ENCODE measurements around the gene MOSPD2. TPM values are rescaled to one million over a fixed set of nuclear protein-coding genes. Genes with fewer than 3 reads are reported as not detected.

The MOSPD2 gene
- total and polyA plus RNA-seq, 10 of the 15 experiments (the other 5 are each of a cell fraction or from before 2014, with no cell fraction given) = 4.9 to 14.7 (median 7.4) TPM

GRCh38 chrX:14837155-14837554 is 36.1 kb upstream of the MOSPD2 start:
- ChIA-PET POLR2A (no interaction called here), SMC1A (ENCODE audit: uncharacterized antibody, unreplicated experiment) (interaction anchor here (1.6 kb wide), 1 partner anchor 11 kb away, joined by 4 read pairs; no protein-coding TSS in a partner anchor), CTCF (interaction anchor here (1.1 kb wide), 1 partner anchor 305 kb away, joined by 5 read pairs; no protein-coding TSS in a partner anchor), RAD21 (ENCODE audit: unreplicated experiment) (no interaction called here)
- DNase-seq (ENCODE audit: low read depth, low spot score) (no peak), FAIRE-seq (no peak), ATAC-seq (peak; percentile 33; the same call in 2 of the 3 replicates)
- H3K36me3 ChIP-seq (ENCODE audit: control insufficient read depth in 2 of 2, insufficient read depth in 2 of 2, low read length in 1 of 2) = no peaks in the 10 kb centered on the region
- no peaks in the 10 kb centered on the region for H3K27me3 ChIP-seq (replicated peaks in 1 of 2; ENCODE audit: control insufficient read depth in 2 of 2, insufficient read depth in 2 of 2, low read length in 1 of 2)
- no peak overlapping the region for H3K4me2 ChIP-seq (ENCODE audit: control insufficient read depth, insufficient read depth)
- no peaks in the 10 kb centered on the region for H3K79me2 ChIP-seq (ENCODE audit: control insufficient read depth, insufficient read depth, low read length)
- BruUV-seq (replicated peaks) = no TSS peak
- TF ChIP-seq HDAC6 (IDR thresholded peaks at IDR 0.05; ENCODE audit: unreplicated experiment) (no peak), SUPT20H (IDR thresholded peaks at IDR 0.05; ENCODE audit: borderline replicate concordance, control insufficient read depth, low read depth, low read length) (no peak), USF2 (IDR thresholded peaks at IDR 0.05; ENCODE audit: borderline replicate concordance, low read depth, low read length) (no peak), ZBTB33 (IDR thresholded peaks at IDR 0.05) (no peak), CREB1 (IDR thresholded peaks at IDR 0.05; ENCODE audit: low read depth) (no peak), TCF12 (IDR thresholded peaks at IDR 0.05; ENCODE audit: low read depth, low read length) (no peak), CHD2 (IDR thresholded peaks at IDR 0.05; ENCODE audit: borderline replicate concordance, low read depth, low read length) (no peak), YY1 (IDR thresholded peaks at IDR 0.05; ENCODE audit: low read depth, low read length) (no peak), SP1 (IDR thresholded peaks at IDR 0.05; ENCODE audit: low read depth, low read length) (no peak), MTA3 (IDR thresholded peaks at IDR 0.05; ENCODE audit: borderline replicate concordance, low read length) (no peak)
- no peak overlapping the region for H2AFZ ChIP-seq (ENCODE audit: control insufficient read depth, low read depth, low read length)
- no peak overlapping the region for H3K27ac ChIP-seq (ENCODE audit: control insufficient read depth, insufficient read depth)
- no peaks in the 10 kb centered on the region for H3K4me1 ChIP-seq (ENCODE audit: control insufficient read depth, insufficient read depth, low read length)
- no peaks in the 10 kb centered on the region for H4K20me1 ChIP-seq (ENCODE audit: control insufficient read depth, insufficient read depth)
- intact Hi-C loops (cut with micrococcal nuclease; ENCODE audit: unreplicated experiment) (no loop called here), in situ Hi-C loops (cut with MboI) (no loop called here)
- no peak overlapping the region for H3K9ac ChIP-seq (ENCODE audit: control insufficient read depth, insufficient read depth, low read length)
- no peak overlapping the region for H3K4me3 ChIP-seq
- H3K9me3 ChIP-seq (replicated peaks; ENCODE audit: control insufficient read depth, insufficient read depth, low read length) = no peaks in the 10 kb centered on the region
- 19% methylated on average over 2 of the region's 2 CpGs for WGBS (ENCODE audit: insufficient coverage, insufficient replicate concordance, low lambda C conversion rate, missing lambda C conversion rate)
